Stimulated activated effector memory CD8-positive, alpha-beta T cell treated with anti-CD3 and anti-CD28 coated beads, Interleukin-12 subunit alpha, Interleukin-12 subunit beta, amount 100 ng/mL, for 72 hours (primary cell): ENCODE results near the gene KIN.
"Not testable (repeated sequence)": the region's sequence is repeated elsewhere in the genome, so short reads cannot be mapped to it uniquely, and the experiment has no call there.

Source experiments
- ATAC-seq: fragments of 150-1000 bp; cut with Tn5 transposase; 2 replicates; pipeline ENCODE4 v1.10.0; 2021
- DNase-seq, 2 donors: peaks; one replicate each; pipeline ENCODE4 v3.0.0; 2021 to 2022; ENCODE audit warnings: low spot score in 2 of 2
- H3K27ac Mint-ChIP-seq: one replicate; pipeline ENCODE4 v1.8.0; 2022; ENCODE audit warnings: mild to moderate bottlenecking, mixed read lengths
- H3K36me3 Mint-ChIP-seq: one replicate; pipeline ENCODE4 v1.8.0; 2022; ENCODE audit warnings: mild to moderate bottlenecking, mixed read lengths
- H3K4me1 Mint-ChIP-seq: one replicate; pipeline ENCODE4 v1.8.0; 2022; ENCODE audit warnings: mixed read lengths
- H3K4me3 Mint-ChIP-seq: one replicate; pipeline ENCODE4 v1.8.0; 2022; ENCODE audit warnings: mild to moderate bottlenecking, mixed read lengths
- H3K9me3 Mint-ChIP-seq: one replicate; pipeline ENCODE4 v1.8.0; 2022; ENCODE audit warnings: mixed read lengths

KIN gene

GRCh38 chr10:7810443-7810842, 22.6 kb upstream of the KIN start:
- H3K36me3 Mint-ChIP-seq, result peaks cover 37% of the 10 kb centered on the region
- ATAC-seq, result no peak
- no peak overlapping the region for H3K4me3 Mint-ChIP-seq
- no peaks in the 10 kb centered on the region for H3K9me3 Mint-ChIP-seq
- no peak overlapping the region for H3K27ac Mint-ChIP-seq
- no peak for DNase-seq
- no peaks in the 10 kb centered on the region for H3K4me1 Mint-ChIP-seq

GRCh38 chr10:7808686-7809267, 21.0 kb upstream of the KIN start:
- Mint-ChIP-seq H3K27ac (no peak overlapping the region), H3K4me1 (peaks cover 6% of the 10 kb centered on the region), H3K36me3 (peaks cover 54% of the 10 kb centered on the region), H3K9me3 (no peaks in the 10 kb centered on the region), H3K4me3 (no peak overlapping the region)
- no peak for ATAC-seq
- DNase-seq, result no peak

GRCh38 chr10:7804741-7805140, 16.9 kb upstream of the KIN start:
- DNase-seq (no peak), ATAC-seq (no peak)
- H3K36me3 Mint-ChIP-seq, result peaks cover 94% of the 10 kb centered on the region
- peaks cover 6% of the 10 kb centered on the region for H3K4me1 Mint-ChIP-seq
- no peak overlapping the region for H3K4me3 Mint-ChIP-seq
- H3K9me3 Mint-ChIP-seq, result no peaks in the 10 kb centered on the region
- H3K27ac Mint-ChIP-seq, result peak overlapping the region; percentile 7

- ATAC-seq (no peak), DNase-seq (no peak)
- Mint-ChIP-seq H3K4me3 (no peak overlapping the region), H3K27ac (peak overlapping the region; percentile 7), H3K36me3 (peaks cover 100% of the 10 kb centered on the region), H3K4me1 (peaks cover 6% of the 10 kb centered on the region), H3K9me3 (no peaks in the 10 kb centered on the region)
Measured at GRCh38 chr10:7804216-7804615, 16.4 kb upstream of the KIN start.

- Mint-ChIP-seq H3K36me3 (peaks cover 100% of the 10 kb centered on the region), H3K27ac (no peak overlapping the region), H3K4me3 (no peak overlapping the region), H3K4me1 (peaks cover 7% of the 10 kb centered on the region), H3K9me3 (no peaks in the 10 kb centered on the region)
- no peak for DNase-seq
- ATAC-seq, result no peak
Measured at GRCh38 chr10:7802606-7803005, 14.8 kb upstream of the KIN start.

- H3K36me3 Mint-ChIP-seq, result peaks cover 75% of the 10 kb centered on the region
- no peak for DNase-seq
- peak; percentile 79 for ATAC-seq
Measured at GRCh38 chr10:7797582-7797981, 9.8 kb upstream of the KIN start.

GRCh38 chr10:7795605-7796004, 7.8 kb upstream of the KIN start:
- no peaks in the 10 kb centered on the region for H3K9me3 Mint-ChIP-seq
- peak; percentile 37 for ATAC-seq
- H3K36me3 Mint-ChIP-seq, result peaks cover 67% of the 10 kb centered on the region
- H3K4me1 Mint-ChIP-seq, result peaks cover 58% of the 10 kb centered on the region
- H3K4me3 Mint-ChIP-seq, result no peak overlapping the region
- no peak for DNase-seq
- H3K27ac Mint-ChIP-seq, result peak overlapping the region; percentile 9

More at GRCh38 chr10:7797582-7797981, 9.8 kb upstream of the KIN start:
- H3K4me1 Mint-ChIP-seq, result peaks cover 41% of the 10 kb centered on the region
- H3K27ac Mint-ChIP-seq, result peak overlapping the region; percentile 23
- H3K4me3 Mint-ChIP-seq, result no peak overlapping the region
- no peaks in the 10 kb centered on the region for H3K9me3 Mint-ChIP-seq

GRCh38 chr10:7794251-7795026, 6.6 kb upstream of the KIN start:
- peaks cover 70% of the 10 kb centered on the region for H3K4me1 Mint-ChIP-seq
- peaks cover 61% of the 10 kb centered on the region for H3K36me3 Mint-ChIP-seq
- ATAC-seq, result no peak
- no peak overlapping the region for H3K4me3 Mint-ChIP-seq
- peak overlapping the region; percentile 9 for H3K27ac Mint-ChIP-seq
- DNase-seq, result no peak
- no peaks in the 10 kb centered on the region for H3K9me3 Mint-ChIP-seq

- H3K27ac Mint-ChIP-seq, result no peak overlapping the region
- no peak overlapping the region for H3K4me3 Mint-ChIP-seq
- H3K36me3 Mint-ChIP-seq, result peaks cover 42% of the 10 kb centered on the region
- peaks cover 73% of the 10 kb centered on the region for H3K4me1 Mint-ChIP-seq
- no peaks in the 10 kb centered on the region for H3K9me3 Mint-ChIP-seq
- DNase-seq (no peak), ATAC-seq (no peak)
Measured at GRCh38 chr10:7792541-7792940, 4.7 kb upstream of the KIN start.

- Mint-ChIP-seq H3K27ac (no peak overlapping the region), H3K9me3 (no peaks in the 10 kb centered on the region), H3K4me1 (peaks cover 57% of the 10 kb centered on the region), H3K36me3 (peaks cover 24% of the 10 kb centered on the region), H3K4me3 (no peak overlapping the region)
- no peak for ATAC-seq
- no peak for DNase-seq
Measured at GRCh38 chr10:7789390-7789789, 1.6 kb upstream of the KIN start.

GRCh38 chr10:7788639-7789286, 970 bp upstream of the KIN start:
- ATAC-seq (peak; percentile 6), DNase-seq (no peak)
- Mint-ChIP-seq H3K9me3 (no peaks in the 10 kb centered on the region), H3K27ac (no peak overlapping the region), H3K36me3 (peaks cover 28% of the 10 kb centered on the region), H3K4me1 (peaks cover 54% of the 10 kb centered on the region), H3K4me3 (no peak overlapping the region)

GRCh38 chr10:7787150-7787856, 490 bp downstream of the KIN start:
- Mint-ChIP-seq H3K4me3 (no peak overlapping the region), H3K9me3 (no peaks in the 10 kb centered on the region), H3K4me1 (peaks cover 46% of the 10 kb centered on the region), H3K27ac (no peak overlapping the region), H3K36me3 (peaks cover 29% of the 10 kb centered on the region)
- no peak for DNase-seq
- peak; percentile 49 for ATAC-seq

GRCh38 chr10:7786430-7786829, 1.4 kb downstream of the KIN start:
- ATAC-seq, result no peak
- no peak for DNase-seq
- Mint-ChIP-seq H3K4me3 (no peak overlapping the region), H3K27ac (no peak overlapping the region), H3K4me1 (peaks cover 37% of the 10 kb centered on the region), H3K9me3 (no peaks in the 10 kb centered on the region), H3K36me3 (peaks cover 28% of the 10 kb centered on the region)

GRCh38 chr10:7782194-7782593, 5.6 kb downstream of the KIN start:
- H3K9me3 Mint-ChIP-seq, H3K27ac Mint-ChIP-seq, DNase-seq, ATAC-seq, H3K4me3 Mint-ChIP-seq: not testable (repeated sequence)
- Mint-ChIP-seq H3K36me3 (peaks cover 57% of the 10 kb centered on the region), H3K4me1 (peaks cover 20% of the 10 kb centered on the region)

GRCh38 chr10:7776777-7777176, 11.0 kb downstream of the KIN start:
- peaks cover 5% of the 10 kb centered on the region for H3K4me1 Mint-ChIP-seq
- peaks cover 90% of the 10 kb centered on the region for H3K36me3 Mint-ChIP-seq
- ATAC-seq, result no peak
- H3K4me3 Mint-ChIP-seq, result no peak overlapping the region
- no peak overlapping the region for H3K27ac Mint-ChIP-seq
- no peak for DNase-seq
- H3K9me3 Mint-ChIP-seq, result no peaks in the 10 kb centered on the region
